AG08395 (cell line): ENCODE data around the gene GRHL3.
A peak's percentile ranks its signal among the peaks of the same experiment; 100 is the strongest.

Experiments used
- DNase-seq: peaks from one replicate; pipeline ENCODE4 v3.0.0; 2012; ENCODE audit warnings: mixed read lengths, low spot score

Gene GRHL3

DNA sequence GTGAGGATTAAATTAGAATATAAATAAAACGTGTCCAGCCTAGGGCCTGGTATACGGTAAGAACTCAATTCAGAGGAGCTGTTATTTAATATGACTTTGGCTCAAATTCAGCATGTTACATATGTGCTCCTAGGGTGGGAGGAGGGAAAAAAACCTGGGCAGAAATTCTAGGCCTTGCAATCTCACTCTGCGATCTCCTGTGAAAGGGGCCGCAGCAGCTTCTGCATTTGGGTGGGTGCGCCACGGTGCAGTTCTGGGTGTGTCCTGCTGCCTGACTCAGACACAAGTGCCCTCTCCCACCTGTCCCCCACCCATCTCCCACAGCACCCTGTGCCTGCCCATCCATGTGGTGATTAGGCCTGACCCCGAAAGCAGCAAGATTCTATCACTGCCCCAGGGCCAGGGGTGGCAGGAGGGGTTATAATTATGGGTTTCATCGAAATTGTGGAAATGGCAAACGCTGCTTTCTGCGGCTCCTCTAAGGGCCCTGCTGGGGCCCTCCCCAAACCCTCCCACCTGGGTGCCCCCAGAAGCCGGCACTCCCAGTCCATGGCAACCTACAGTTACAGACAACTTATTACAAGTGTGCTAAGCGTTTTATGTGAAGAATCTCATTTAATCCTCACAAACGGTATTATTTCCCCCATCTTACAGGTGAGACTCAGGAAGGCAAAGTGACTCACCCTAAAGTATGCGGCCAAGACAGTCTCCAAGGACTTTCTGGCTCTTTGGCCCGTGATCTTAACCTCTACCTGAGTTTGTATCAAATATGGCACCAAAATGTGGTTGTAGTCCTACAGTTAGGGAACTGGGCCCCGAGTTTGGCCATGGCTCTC, 25.5 kb upstream of the GRHL3 start:
- no peak for DNase-seq

- peak; percentile 92 for DNase-seq
Observed at GRCh38 chr1:24294228-24294672, 24.9 kb upstream of the GRHL3 start.

DNA sequence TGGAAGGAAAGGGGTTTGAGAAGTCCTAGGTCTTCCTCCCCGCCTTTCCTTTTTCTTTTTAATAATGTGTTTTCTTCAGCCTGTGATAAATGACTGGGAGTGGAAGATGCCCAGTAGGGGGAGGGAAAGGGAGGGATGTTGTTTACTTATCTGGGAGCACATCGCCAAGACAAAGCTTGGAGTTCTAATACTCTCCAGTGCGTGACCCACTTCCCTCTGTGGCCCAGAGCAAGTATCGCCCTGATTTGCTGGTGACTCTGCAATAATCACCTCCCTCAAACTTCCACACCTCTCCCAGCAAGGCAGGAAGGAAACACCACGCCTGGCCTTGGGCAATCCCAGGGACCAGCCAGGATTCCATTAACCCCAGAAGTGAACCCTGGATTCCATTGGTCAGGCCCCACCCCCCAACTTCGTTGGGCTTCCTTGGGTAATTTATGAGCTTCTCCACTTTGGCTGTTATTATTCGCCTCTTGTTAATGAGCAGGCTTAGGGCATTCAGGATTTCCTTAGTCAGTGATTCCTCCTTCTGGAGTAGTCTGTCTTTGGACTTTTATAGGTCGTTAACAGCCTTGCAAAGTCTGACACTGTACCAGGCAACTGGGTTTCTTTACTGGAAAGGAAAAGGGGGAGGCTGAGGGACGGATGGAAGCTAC, 24.3 kb upstream of the GRHL3 start:
- peak; percentile 60 for DNase-seq

DNA sequence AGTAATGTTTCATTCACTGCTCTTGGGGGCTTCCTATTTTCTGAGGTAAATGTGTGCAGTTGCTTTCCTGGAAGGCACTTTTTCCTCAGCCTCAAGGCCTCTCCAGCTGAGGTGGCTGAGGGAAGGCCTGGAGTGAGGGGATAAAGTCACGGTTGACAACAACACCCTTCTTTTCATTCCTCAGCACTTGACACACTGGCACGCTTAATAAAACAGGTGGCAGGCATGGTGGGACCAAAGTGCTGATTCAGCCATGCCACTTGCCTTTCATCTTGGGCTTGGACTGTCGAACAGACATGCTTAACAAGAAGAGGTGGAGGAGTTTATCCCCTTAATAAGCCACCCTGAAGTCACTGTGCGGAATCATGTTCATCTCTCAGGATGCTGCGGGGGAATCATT, 23.6 kb upstream of the GRHL3 start:
- DNase-seq: no peak

DNA sequence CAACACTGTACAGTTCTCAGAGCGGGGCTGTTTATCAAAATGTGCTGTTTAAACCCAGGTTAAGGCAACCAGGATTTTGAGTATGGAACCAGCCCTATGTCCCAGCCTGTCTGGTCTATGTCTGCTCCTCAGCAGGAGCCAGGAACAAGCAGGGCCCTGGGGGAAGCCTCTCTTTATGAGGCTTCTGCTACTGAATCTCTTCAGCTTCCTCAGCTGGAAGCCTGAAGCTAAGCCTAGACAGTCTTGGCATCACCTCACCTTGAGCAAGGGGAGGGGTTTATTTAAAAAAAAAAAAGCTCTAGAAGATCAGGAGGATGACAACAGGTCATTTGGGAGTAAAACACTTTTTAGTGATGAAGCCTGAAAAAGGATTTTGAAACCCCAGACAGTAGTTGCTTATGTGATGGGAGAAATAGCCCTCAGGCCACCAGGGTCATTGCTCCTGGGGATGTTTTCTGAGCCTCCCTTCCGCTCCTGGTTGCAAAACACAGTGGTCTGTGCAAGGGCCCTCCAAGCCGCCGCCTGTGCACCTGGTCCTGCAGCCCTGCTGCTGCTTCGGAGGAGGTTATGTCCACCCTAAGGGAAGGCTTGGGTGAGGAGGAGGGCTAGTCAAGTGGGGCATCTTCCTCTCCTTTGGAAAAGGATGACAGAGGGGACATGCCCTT, 21.8 kb upstream of the GRHL3 start:
- DNase-seq: no peak

GRCh38 chr1:24297852-24298232, 21.3 kb upstream of the GRHL3 start:
- DNase-seq: no peak

- no peak for DNase-seq
Observed at GRCh38 chr1:24298606-24299005, 20.6 kb upstream of the GRHL3 start.

DNA sequence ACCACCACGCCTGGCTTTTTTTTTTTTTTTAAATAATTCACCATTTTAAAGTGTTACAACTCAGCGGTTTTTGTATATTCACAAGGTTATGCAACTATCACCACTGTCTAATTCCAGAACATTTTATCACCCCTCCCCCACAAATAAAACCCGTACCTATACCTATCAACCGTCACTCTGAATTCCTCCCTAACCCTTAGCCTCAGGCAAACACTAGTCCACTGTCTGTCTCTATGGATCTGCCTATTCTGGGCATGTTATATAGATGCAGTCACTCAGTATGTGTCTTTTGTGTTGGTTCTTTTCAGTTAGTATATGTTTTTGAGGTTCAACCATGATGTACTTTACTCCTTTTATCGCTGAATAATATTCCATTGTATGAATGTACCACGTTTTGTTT, 19.3 kb upstream of the GRHL3 start:
- no peak for DNase-seq

- DNase-seq: no peak
Observed at GRCh38 chr1:24300971-24301784, 18.0 kb upstream of the GRHL3 start.

DNA sequence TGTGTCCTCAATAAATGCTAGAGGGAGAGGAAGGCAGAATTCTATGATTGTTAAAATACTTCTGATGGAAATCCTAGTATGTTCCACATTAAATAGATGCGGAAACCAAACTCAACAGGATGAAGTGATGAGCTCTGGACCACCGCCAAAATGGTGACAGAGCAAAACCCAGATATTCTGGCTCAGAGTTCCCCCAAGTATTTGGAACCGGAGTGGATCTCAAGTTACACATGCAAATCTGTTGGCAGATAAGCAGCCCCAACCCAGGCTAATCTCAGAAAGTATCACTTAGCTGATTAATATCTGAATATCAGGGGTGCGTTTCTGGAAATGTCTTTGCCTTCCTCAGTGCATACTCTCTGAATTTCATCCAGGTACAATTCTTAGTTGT, 17.4 kb upstream of the GRHL3 start:
- DNase-seq: peak; percentile 48

GRCh38 chr1:24302209-24302611, 16.9 kb upstream of the GRHL3 start:
- no peak for DNase-seq

DNA sequence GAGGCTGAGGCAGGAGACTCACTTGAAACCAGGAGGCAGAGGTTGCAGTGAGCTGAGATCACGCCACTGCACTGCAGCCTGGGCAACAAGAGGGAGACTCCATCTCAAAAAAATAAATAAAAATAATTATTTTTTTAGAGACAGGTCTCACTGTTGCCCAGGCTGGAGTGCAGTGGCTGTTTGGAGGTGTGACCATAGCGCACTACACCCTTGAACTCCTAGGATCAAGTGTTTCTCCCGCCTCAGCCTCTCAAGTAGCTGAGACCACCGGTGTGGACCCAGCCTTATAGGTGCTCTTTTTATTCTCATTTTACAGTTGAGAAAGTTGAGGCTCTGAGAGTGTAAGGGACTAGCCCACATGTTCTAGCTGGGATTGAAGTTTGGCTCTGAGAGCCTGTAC, 15.6 kb upstream of the GRHL3 start:
- DNase-seq: no peak

DNA sequence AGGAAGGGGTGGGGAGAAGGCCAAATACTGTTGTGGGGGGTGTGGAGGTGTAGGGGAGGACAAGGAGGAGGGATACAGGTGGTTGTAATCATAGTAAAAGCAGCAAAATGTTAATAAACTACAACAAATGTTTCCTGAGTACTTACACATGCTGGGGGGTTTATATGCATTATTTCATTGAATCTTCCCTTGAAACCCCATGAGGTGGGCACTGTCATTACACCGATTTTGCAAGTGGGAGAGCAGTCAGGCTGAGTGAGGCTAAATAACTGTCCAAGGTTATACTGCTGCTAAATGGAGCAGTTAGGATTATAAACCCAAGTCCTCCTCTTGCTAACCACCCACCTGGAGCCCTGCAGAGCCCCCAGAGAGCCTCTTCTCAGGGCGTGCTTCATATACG, 14.4 kb upstream of the GRHL3 start:
- no peak for DNase-seq

GRCh38 chr1:24308365-24309015, 10.7 kb upstream of the GRHL3 start:
- DNase-seq: peak; percentile 39

DNA sequence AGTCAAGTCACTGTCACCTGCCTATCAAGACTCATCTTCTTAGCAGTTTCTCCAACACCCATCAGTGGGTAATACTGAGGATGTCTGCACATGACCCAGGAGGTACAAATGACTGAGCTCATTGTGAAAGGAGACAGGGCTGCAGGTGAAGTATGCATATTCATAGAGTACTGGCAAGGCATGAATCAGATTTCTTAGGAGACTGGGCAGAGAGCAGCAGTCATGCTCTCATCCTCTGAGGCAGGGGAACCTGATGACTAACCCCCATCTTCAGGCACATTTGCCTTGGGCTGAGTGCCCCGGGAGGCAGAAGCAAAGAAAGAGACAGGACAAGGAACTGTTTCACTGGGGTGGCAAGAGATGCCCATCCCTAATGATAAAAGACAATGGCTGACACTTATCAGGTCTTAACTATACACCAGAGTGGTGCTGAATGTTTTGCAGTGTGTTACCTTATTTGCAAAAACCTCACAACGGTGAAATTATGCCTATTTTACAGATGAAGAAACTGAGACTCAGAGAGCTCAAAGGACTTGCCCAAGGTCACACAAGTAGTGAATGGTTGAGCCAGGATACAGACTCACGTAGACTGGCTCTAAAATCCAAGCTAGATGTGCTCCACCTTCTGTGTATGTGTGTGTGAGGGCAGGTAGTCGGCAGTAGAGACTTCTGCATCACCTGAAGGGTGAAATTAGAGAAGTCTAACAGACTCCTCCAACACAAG, 9.2 kb upstream of the GRHL3 start:
- DNase-seq: peak; percentile 28

- no peak for DNase-seq
Observed at GRCh38 chr1:24311234-24311633, 7.9 kb upstream of the GRHL3 start.

DNA sequence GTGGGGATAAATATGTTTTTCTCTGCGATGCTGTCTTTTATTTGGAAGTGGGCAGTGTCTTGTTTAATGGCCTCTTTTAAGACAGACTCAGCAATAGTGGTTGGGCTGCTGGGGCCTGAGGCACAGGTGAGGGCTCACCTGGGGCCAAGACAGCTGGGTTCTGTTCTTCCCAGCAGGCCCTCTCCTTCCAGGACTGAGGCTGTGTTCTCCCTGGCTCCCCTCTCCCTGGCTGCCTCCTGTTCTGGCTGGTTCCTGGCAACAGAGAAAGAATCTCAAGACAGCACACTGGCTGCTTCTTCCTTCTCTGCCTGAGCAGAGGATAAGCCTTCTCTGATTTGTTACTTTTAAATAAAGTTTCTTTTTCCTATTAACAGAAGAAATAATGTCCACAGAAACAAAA, 7.4 kb upstream of the GRHL3 start:
- DNase-seq: no peak

GRCh38 chr1:24315391-24315790, 3.8 kb upstream of the GRHL3 start:
- peak; percentile 34 for DNase-seq

DNA sequence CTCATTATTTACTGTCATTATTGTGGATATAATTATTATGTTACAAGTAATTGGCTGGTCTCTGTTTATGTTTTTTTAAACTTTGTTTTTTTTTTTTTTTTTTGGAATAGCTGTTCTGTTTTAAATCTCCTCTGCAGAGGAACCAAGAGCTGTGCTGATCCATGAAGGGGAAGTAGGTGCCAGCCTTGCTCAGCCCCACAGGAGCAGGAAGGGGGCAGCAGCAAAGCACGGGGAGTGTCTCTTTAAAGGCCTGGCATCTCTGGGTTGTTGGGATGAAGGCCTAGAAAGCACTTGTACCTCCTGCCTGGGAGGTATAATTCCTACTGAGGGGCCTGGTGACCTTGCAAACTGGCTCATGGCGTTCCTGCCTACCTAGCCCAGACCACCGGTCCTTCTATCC, 2.5 kb upstream of the GRHL3 start:
- no peak for DNase-seq

DNA sequence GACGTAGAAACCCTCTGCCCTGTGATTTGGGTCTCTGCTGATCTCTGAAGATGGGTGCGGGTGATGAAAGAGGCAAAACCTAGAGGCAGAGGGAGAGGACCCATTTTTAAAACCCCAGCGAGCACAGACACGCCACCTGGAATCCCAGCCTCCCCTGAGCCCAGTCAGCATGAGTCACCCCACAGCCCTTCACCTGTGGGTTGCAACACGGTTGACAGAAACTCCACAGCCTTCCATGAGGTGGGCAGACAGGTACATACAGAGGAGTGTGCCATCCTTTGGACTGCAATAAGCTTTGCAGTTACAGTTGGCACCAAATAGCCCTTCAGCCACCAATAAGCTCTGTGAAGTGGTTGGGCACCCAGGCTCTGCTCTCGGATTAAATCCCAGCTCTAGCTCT, 2.1 kb upstream of the GRHL3 start:
- DNase-seq: no peak
